RWPE2 (cell line): ENCODE data around the gene TMEM258.
A peak's percentile ranks its signal among the peaks of the same experiment; 100 is the strongest.

ENCODE experiments used
- ATAC-seq: fragments of 200-7000 bp; cut with Tn5 transposase; 3 replicates; pipeline ENCODE4 v1.9.1; 2021; ENCODE audit warnings: low read depth
- DNase-seq: peaks from one replicate; pipeline ENCODE4 v3.0.0-alpha.2; 2020; ENCODE audit warnings: low spot score
- H3K27ac ChIP-seq: fragments of 450-650 bp; 2 replicates; pipeline ENCODE4 v1.5.1; 2017; ENCODE audit warnings: mild to moderate bottlenecking; ENCODE audit not compliant: poor library complexity, severe bottlenecking
- H3K27me3 ChIP-seq: fragments of 250-450 bp; sonication (Bioruptor Pico); 2 replicates; pipeline ENCODE4 v1.5.1; 2021; ENCODE audit warnings: mild to moderate bottlenecking, moderate library complexity; ENCODE audit not compliant: insufficient read depth, poor library complexity, severe bottlenecking
- H3K36me3 ChIP-seq: fragments of 250-450 bp; sonication (Bioruptor Pico); 2 replicates; pipeline ENCODE4 v1.5.1; 2020; ENCODE audit warnings: low read depth, mild to moderate bottlenecking, moderate library complexity
- H3K4me1 ChIP-seq: fragments of 250-450 bp; sonication (Bioruptor Pico); 2 replicates; pipeline ENCODE4 v1.5.1; 2021; ENCODE audit warnings: mild to moderate bottlenecking, moderate library complexity; ENCODE audit not compliant: insufficient read depth, poor library complexity, severe bottlenecking
- H3K4me3 ChIP-seq: fragments of 250-450 bp; sonication (Bioruptor Pico); 2 replicates; pipeline ENCODE4 v1.5.1; 2021; ENCODE audit warnings: mild to moderate bottlenecking, moderate library complexity; ENCODE audit not compliant: severe bottlenecking
- H3K9me3 ChIP-seq: fragments of 250-450 bp; sonication (Bioruptor Pico); 2 replicates; pipeline ENCODE4 v1.5.1; 2021; ENCODE audit warnings: mild to moderate bottlenecking, moderate library complexity; ENCODE audit not compliant: severe bottlenecking
- CTCF ChIP-seq: fragments of 450-650 bp; IDR thresholded peaks from one replicate; pipeline ENCODE4 v1.5.1; 2017; ENCODE audit warnings: mild to moderate bottlenecking, moderate library complexity; ENCODE audit not compliant: poor library complexity, severe bottlenecking

TMEM258 gene

GRCh38 chr11:61816736-61817455, 24.5 kb upstream of the TMEM258 start, which contains the start of gene FADS1:
Gene FADS1 (minus strand): TSS chr11:61817003. CDS start chr11:61816929, 74 bp downstream.
- TF ChIP-seq CTCF, result peak; percentile 82
- no peaks in the 10 kb centered on the region for H3K27me3 ChIP-seq
- ATAC-seq, result peak; percentile 43
- H3K9me3 ChIP-seq, result no peaks in the 10 kb centered on the region
- H3K4me3 ChIP-seq, result peak within 1 kb of the TSS; percentile 67
- peaks cover 38% of the 10 kb centered on the region for H3K4me1 ChIP-seq
- peak; percentile 95 for DNase-seq
- peaks cover 32% of the 10 kb centered on the region for H3K36me3 ChIP-seq
- H3K27ac ChIP-seq, result peak within 1 kb of the TSS; percentile 92

DNA sequence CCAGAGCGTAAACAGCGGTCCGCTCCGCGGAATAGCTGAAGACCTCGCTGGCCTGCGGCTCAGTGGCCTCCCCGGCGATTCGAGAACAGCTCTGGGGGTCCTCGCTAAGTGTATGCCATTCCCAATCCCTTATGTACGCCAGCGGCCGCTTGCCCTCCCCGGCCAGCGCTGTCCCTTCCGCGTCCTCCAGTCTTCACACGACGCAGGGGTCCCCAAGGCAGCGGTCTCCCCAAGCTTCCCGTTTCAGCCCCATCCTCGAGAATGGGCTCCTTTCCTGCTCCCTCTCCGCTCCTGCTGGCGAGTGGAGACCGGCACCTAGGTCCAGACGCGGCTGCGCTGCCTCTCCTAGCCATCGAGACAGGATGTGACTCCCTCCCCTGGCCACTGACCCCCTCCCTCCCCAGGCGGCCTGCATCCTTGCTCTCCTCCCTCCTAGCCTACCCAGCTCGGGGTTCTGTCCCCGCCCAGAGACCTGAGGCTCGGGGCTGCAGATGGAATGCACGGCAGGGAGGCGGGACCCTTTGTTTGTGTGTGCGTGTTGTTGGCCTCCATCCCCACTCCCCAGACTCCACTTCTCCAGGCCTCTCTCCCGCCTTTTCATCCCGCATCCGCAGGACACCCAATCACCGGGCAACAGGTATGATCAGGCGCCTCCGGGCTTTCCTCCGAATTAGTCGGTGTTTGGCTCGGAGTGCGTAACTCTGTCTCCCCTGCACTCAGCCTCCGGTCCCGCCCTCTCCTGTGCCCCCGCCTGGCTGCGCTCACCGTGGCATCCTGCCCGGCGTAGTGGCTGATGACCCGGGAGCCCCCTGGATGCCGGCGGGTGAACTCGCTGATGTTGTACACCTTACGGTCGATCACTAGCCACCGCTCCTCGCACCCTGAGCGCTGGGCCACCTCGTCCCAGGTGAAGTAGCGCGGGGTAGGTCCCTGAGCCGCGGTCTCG, 23.7 kb upstream of the TMEM258 start:
- H3K27ac ChIP-seq, result peak overlapping the region; percentile 92
- peaks cover 40% of the 10 kb centered on the region for H3K36me3 ChIP-seq
- peaks cover 32% of the 10 kb centered on the region for H3K4me1 ChIP-seq
- H3K4me3 ChIP-seq, result peak overlapping the region; percentile 67
- peak; percentile 80 for DNase-seq
- peak; percentile 27 for ATAC-seq
- H3K9me3 ChIP-seq, result no peaks in the 10 kb centered on the region
- H3K27me3 ChIP-seq, result no peaks in the 10 kb centered on the region
- TF ChIP-seq CTCF, result no peak

- peaks cover 23% of the 10 kb centered on the region for H3K4me1 ChIP-seq
- DNase-seq, result peak; percentile 94
- ATAC-seq, result peak; percentile 67
- H3K4me3 ChIP-seq, result peak overlapping the region; percentile 67
- peak overlapping the region; percentile 92 for H3K27ac ChIP-seq
- H3K9me3 ChIP-seq, result no peaks in the 10 kb centered on the region
- no peaks in the 10 kb centered on the region for H3K27me3 ChIP-seq
- TF ChIP-seq CTCF, result no peak
- H3K36me3 ChIP-seq, result peaks cover 49% of the 10 kb centered on the region
Measured at GRCh38 chr11:61814958-61815789, 22.8 kb upstream of the TMEM258 start.

- no peaks in the 10 kb centered on the region for H3K27me3 ChIP-seq
- H3K4me3 ChIP-seq, result peak overlapping the region; percentile 67
- peaks cover 57% of the 10 kb centered on the region for H3K36me3 ChIP-seq
- H3K27ac ChIP-seq, result peak overlapping the region; percentile 92
- no peak for ATAC-seq
- H3K9me3 ChIP-seq, result no peaks in the 10 kb centered on the region
- no peak for TF ChIP-seq CTCF
- no peak for DNase-seq
- H3K4me1 ChIP-seq, result peaks cover 16% of the 10 kb centered on the region
Measured at GRCh38 chr11:61814247-61814957, 22.0 kb upstream of the TMEM258 start.
